Right ventricle myocardium superior (tissue), 1 donor: ENCODE measurements around the gene TRIM62. TPM values are rescaled to one million over a fixed set of nuclear protein-coding genes. Genes with fewer than 3 reads are reported as not detected.
"Not testable (repeated sequence)": the region's sequence is repeated elsewhere in the genome, so short reads cannot be mapped to it uniquely, and the experiment has no call there.

ENCODE experiments used
- ATAC-seq: fragments of 200-7000 bp; cut with Tn5 transposase; one replicate; pipeline ENCODE4 v1.9.1; 2020; ENCODE audit warnings: mild to moderate bottlenecking; ENCODE audit not compliant: poor library complexity
- DNase-seq: peaks from one replicate; pipeline ENCODE4 v3.0.0-alpha.2; 2020
- intact Hi-C: fragments of 100-400 bp; cut with DNase I; formaldehyde crosslinking; loops from one replicate; pipeline ENCODE4 v1.11.2; 2022
- total RNA-seq: library from RNA; stranded (reverse); fragmentation: NEBNext Ultra II Directional; extraction: Animal tissue kit (Norgen Biotek cat#: 25700); gene quantifications from one replicate; pipeline ENCODE4 v1.2.1, GENCODE V29; 2021
- donor health status: DM: no; HTN: yes; CAD: no; lungs with severe emphysema.

The TRIM62 gene
- total RNA-seq, 1 donor from 2014 or later = 1.9 TPM

DNA sequence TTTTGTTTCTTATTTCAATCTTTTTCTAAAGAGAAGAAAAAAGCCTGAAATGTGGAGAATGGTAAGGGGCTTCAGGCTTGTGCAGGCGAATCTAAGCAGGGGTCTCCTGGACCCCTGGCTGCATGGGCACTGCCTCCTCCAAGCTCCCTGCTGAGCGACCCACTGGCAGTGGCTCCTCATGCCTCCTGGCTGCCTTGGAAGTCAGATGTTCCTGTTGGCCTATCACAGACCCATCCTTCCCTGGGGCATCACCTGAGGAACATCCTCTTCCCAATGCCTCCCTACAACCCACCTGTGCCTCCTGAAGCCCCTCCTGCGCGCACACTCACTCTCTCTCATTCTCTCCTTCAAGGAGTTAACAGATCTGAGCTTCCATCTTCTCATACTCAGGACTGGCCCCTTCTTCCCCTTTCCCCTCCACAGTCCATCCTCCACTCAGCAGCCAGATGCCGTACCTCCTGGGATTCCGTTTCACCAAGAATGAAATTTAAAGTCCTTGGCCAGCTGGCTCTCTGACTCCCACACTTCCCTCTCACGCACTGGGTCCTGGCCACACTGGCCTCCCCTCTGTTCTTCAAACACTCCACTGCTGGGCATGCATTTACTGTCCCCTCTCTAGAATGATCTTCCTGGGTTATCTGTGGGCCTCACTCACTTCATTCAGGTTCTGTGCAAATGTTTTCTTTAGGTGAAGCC, 59.2 kb downstream of the TRIM62 start:
- intact Hi-C loops = no loop called here
- DNase-seq = no peak
- ATAC-seq = no peak

DNA sequence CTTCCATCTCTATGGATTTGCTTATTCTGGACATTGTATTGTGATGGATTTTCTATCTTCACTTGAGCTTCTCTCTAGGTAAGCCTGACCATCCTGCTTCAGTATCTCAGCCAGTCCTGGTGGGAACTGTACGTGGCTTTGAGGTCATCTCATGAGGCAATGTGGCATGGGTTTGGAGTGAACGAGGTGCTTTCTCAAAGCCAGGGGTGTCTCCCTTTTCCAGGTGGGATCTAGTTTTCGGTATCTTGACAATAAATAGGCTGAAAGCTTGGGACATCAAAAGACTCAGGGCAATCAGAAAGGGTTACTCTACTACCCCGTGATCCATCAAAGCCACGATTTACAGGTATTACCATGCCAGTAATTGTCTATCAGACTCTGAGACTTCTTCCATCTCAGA, 60.1 kb downstream of the TRIM62 start:
- intact Hi-C loops = no loop called here
- DNase-seq (no peak), ATAC-seq (no peak)

DNA sequence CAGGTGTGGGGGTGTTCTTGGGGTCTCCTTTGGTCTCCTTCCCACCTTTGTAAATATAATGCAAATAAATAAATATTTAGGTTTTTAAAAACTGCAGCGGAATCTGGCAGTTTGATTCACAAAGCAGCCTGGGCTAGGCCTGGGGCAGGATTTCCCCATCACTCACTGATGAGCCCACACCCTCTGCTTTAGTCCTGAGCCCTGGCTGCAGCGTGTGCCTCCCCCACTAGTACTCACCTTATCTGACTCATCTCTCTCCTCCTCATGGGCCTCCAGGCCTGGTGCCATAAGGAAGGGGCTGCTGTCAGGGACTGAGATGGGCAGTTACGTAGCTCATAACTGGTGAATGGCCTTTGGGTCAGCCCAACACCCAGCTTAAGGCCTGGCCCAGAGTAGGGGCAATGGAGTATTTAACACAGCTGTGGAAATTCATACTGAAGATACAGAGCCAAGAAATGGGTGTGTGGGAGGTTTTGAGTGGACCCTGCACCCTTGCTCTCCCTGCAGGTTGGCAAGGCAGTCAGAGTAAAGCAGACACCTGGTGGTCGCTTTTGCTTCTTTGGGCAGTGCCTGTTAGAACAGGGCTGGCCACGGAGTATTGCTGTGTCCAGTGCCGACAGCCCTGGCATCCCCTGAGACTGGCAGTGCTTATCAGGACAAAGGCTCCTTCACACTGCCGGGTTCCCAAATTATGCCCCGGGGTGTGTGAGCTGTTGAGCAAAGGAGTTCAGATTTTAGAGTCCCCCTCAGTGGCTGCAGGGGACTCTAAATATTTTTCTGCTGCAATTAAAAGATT, 61.2 kb downstream of the TRIM62 start:
- DNase-seq = no peak
- intact Hi-C loops = no loop called here
- no peak for ATAC-seq

DNA sequence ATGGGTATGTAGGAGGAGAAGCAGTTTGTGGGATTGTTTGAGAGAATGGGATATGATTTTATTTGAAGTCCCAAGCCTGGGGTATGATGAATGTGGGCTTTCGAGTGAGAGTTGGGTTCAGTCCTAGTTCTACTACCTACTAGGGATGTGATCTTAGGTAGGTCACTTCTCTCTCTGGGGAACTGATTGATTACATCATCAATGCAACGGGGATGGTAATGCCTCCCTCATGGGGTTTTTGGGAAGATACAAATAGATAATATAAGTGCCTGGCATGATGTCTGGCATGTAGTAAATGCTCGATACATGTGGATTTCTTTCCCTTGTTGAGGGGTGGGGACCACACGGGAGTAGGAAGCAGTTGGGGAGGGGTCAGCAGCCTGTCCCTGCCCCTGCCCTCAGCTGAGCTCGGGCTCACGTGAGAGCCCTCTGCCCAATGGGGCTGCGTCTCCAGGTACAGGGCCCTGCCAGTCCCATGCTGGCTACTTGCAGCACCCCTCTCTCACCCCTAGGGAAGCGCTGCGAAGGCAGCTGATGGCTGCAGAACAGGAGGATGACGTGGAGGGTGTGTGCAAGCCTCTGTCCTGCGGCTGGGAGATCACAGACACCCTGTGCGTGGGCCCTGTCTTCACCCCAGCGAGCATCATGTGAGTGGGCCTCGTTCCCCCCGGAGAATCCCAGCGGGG, 62.2 kb downstream of the TRIM62 start:
- DNase-seq (no peak), ATAC-seq (no peak)
- intact Hi-C loops = no loop called here

DNA sequence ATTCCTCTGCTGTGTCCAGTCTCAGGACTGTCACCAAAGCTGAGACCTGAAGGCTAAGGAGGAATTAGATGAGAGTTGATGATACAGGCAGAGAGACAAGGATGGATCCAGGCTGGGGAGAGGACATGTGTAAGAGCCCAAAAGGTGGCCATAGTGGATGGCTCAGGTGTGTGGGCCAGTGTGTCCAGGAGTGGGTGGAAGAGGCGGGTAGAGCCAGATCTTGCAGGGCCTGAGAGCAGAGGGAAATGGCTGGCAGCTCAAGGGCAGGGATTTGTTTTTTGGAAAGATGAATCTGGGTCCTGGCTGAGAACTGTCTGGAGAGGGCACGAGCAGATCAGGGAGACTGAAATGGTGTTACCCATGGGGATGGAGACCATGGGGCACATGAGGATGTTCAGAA, 62.8 kb downstream of the TRIM62 start:
- intact Hi-C loops = no loop called here
- ATAC-seq (no peak), DNase-seq (no peak)

DNA sequence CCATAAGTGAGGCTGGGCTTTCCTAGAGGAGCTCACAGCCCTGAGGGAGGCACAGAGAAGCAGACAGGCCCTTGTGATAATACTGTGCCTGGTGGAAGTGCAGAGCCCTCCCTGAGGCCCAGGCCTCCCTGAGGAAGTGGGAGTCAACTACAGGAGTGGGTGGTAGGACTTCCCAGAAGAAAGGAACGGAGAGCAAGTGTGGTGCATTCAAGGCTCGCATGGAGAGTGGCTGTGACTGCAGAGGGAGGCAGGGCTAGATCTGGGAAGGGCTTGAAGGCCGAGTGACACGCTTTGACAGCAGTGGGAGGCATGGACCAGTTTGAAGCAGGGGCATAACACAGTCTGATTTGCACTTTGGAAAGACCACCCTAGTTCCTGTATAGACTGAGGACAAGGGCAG, 63.6 kb downstream of the TRIM62 start:
- intact Hi-C loops = no loop called here
- DNase-seq (no peak), ATAC-seq (no peak)

DNA sequence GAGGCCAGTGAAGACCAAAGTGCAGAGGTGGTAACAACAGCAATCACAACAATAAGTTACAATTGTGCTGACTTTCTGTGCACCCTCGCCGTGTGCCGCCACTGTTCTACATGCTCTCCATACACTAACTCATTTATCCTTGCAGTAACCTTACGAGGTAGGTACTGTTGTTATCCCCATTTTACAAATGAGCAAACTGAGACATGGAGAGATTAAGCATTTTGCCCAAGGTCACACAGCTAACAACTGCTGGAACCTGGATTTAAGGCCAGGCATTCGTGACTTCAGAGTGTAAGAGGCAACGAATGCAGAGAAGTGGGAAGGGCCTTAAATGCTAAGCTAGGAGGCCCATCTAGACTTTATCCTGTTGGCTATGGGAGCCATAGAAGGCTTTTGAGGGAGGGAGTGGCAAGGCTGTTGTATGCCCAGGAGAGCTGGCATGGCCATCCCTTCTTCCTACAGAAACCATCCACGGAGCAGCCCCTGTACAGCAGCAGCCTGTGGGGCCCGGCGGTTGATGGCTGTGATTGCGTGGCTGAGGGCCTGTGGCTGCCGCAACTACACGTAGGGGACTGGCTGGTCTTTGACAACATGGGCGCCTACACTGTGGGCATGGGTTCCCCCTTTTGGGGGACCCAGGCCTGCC, 64.3 kb downstream of the TRIM62 start:
- intact Hi-C loops = no loop called here

DNA sequence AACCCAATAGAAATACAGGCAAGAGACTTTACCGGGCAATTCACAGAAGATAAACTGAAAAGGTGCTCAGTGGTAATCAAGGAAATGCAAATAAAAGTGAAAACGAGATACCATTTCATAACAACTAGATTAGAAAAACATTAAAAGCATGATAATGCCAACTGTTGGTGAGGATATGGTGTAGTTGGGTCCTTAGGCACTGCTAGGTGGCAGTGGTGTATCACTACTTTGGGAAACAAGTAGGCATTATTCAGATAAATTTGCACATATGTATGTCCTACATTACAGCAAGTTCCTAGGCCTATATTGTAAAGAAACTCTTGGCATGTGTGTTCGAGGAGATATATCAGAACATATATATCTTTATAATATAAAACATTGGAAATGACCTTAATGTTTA, 69.9 kb downstream of the TRIM62 start:
- intact Hi-C loops = no loop called here
- no peak for ATAC-seq
- DNase-seq = no peak

More for the DNA sequence above, 64.3 kb downstream of the TRIM62 start:
- ATAC-seq (no peak), DNase-seq (no peak)

DNA sequence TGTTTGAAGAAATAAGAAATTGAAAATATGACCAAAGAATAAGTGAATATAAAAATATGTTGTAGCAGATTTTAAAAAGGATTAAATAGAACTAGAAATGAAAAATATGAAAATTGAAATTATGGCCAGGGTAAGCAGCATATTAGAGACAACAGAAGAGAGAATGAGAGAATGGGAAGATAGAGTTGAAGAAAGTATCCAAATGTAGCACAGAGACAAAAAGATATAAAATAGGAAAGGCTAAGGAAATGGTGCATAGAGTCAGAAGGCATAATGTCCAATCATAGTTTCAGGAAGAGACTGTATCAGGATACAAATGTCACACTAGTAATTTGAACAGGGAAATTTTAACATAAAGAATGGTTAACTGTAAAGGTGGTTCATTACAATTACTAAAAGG, 71.4 kb downstream of the TRIM62 start:
- DNase-seq (no peak), ATAC-seq (no peak)
- intact Hi-C loops = no loop called here

DNA sequence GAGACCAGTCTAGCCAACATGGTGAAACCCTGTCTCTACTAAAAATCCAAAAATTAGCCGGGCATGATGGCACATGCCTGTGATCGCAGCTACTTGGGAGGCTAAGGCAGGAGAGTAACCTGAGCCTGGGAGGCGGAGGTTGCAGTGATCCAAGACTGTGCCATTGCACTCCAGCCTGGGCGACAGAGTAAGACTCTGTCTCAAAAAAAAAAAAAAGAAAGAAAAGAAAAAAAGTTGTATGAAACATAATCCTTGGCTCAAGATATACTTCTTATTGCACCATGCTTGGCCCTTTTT, 81.8 kb downstream of the TRIM62 start:
- ATAC-seq, intact Hi-C loops: not testable (repeated sequence)

DNA sequence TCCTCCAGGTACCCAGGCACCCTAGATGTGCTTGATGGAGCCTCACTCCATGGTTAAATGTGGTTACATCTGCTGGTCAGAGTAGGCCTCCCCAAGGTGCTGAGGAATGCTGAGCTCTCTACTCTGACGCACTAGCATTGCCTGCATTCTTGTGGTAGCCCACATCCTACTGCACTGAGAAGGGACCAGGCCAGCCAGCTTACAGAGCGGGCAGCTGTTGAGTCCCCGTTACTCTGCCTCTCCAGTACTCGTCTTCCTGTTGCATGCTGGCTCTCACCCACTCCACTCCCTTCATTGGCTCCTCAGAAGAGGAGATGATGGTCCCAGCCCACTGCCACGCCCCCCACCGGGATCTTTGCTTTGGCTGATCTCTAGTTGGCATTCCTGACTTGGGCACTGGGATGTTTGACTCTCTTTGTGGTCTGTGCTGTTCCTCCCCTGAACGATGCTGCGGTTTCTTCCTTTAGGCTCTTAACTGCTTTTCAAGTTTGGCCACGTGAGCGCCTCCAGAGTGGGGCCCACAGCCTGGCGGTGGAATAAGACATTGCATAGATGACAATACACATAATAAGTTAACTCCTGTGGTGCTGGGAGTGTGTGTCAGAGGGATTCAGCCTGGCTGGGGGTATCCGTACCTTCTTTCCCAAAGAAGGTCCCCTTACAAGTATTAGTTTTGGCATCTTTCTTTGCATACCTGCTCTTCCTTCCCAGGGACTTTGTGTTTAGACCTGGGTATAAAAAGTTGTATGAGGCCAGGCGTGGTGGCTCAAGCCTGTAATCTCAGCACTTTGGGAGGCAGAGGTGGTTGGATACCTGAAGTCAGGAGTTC, 82.3 kb downstream of the TRIM62 start:
- ATAC-seq (no peak), DNase-seq (peak; percentile 47)
- intact Hi-C loops = no loop called here

More for the DNA sequence above, 81.8 kb downstream of the TRIM62 start:
- not testable (repeated sequence) for DNase-seq

DNA sequence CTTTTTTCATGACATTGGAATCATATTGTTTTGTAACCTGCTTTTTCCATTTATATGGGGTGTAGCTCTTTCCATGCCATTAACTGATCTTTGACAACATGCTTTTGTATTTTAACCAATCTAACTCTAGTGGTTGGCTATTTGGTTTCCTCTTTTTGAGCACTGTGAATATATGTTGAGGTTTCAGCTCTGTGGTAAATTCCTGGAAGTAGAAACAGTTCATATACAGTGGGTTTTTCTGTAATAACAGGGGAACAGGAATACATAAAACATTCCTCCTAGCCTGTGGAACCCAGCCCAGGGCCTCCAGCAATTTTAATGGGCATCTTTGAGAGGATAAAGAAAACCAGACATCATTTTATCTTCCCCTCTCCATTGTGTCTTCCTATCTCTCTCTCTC, 83.5 kb downstream of the TRIM62 start:
- ATAC-seq (no peak), DNase-seq (no peak)
- intact Hi-C loops = no loop called here

DNA sequence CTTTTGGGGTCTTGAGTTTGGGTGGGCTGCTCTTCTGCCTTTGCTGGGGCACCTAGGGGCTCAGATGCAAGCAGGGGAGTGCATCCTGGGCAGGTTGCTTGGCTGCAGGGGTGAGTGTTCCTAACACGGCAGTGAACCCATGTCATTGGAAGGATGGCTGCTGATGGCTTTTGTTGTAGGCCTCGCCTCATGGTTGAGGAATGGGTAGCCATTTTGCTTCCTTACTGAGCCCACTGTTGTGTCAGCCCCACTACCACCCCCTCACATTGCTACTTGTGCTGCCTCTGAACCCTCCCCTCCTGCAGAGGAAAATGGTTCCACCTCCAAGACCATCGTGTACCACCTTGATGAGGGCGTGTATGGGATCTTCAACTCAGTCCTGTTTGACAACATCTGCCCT, 84.1 kb downstream of the TRIM62 start:
- ATAC-seq = no peak
- DNase-seq = no peak
- intact Hi-C loops = no loop called here

DNA sequence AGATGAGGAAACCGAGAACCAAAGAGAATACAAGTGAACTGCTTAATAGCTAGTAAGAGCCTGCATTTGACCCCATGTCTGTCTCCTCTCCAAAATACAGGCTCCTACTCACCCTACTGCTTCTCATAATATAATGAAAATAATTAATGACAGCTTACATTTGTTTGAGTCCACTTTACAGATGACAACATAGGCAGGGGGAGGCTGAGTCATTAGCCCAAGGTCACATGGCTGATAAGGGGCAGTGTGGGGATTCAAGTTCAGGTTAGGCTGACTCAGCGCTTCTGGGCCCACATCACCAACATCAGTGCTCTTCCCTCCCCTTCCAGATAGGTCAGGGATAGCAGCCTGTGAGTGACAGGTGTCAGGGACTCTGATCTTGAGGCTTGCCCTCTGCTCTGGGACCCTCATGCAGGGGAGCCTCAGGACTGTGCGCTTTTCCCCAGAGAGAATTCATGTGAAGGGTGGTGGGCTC, 84.7 kb downstream of the TRIM62 start:
- no peak for ATAC-seq
- intact Hi-C loops = no loop called here
- DNase-seq = no peak

DNA sequence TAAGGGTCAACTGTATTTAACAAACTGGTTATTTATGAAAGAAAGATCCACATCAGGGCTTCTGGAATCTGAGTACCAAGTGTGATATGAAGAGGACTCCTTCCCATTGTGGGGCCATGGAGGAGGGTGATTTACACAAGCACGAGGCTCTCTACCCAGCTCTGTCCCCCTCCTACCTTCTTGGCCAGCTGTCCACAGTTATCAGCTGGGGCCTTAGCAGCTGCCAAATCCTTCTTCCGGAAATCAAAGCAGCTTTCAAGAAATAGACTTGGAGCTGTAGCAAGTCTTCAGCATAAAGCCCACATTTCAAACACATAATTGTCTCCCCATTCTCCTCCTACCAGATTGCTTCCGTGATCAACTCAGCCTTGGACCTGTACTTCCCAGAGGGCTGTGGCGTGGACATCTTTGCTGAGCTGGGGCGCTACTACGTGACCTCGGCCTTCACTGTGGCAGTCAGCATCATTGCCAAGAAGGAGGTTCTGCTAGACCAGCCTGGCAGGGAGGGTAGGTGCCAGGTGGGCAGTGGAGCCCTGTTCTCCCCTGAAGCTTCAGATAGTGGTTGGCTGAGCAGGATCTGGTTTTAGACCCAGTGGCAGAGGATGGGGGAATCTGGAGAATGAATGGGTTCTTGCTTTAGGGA, 85.4 kb downstream of the TRIM62 start:
- DNase-seq (no peak), ATAC-seq (no peak)
- intact Hi-C loops = no loop called here
